H9 (cell line): Measurements from ENCODE around the gene CTPS2. TPM values are rescaled to one million over a fixed set of nuclear protein-coding genes. Genes with fewer than 3 reads are reported as not detected.

Experiments
- DNase-seq: peaks from one replicate; pipeline ENCODE4 v3.0.0-alpha.2; 2017
- H2AFZ ChIP-seq: one replicate; pipeline ENCODE4 v1.6.1; 2013; ENCODE audit warnings: mild to moderate bottlenecking, low read length, control low read depth, moderate library complexity
- H2AK5ac ChIP-seq: 2 replicates; pipeline ENCODE4 v1.6.1; 2013; ENCODE audit warnings: low read length, control low read depth, mixed read lengths; ENCODE audit not compliant: insufficient read length
- H2BK120ac ChIP-seq: one replicate; pipeline ENCODE4 v1.6.1; 2013; ENCODE audit warnings: low read depth, mild to moderate bottlenecking, low read length, control low read depth, inconsistent platforms; ENCODE audit not compliant: poor library complexity, severe bottlenecking
- H2BK12ac ChIP-seq: 2 replicates; pipeline ENCODE4 v1.6.1; 2013; ENCODE audit warnings: low read length, control low read depth, mixed read lengths, low read depth; ENCODE audit not compliant: insufficient read length
- H2BK15ac ChIP-seq: 2 replicates; pipeline ENCODE4 v1.6.1; 2013; ENCODE audit warnings: low read depth, low read length, control low read depth
- H2BK20ac ChIP-seq: one replicate; pipeline ENCODE4 v1.6.1; 2013; ENCODE audit warnings: low read depth, mild to moderate bottlenecking, low read length, control low read depth, inconsistent platforms; ENCODE audit not compliant: poor library complexity, severe bottlenecking
- H2BK5ac ChIP-seq: 2 replicates; pipeline ENCODE4 v1.6.1; 2013; ENCODE audit warnings: low read length, control low read depth, mixed read lengths; ENCODE audit not compliant: insufficient read length
- H3K14ac ChIP-seq: 2 replicates; pipeline ENCODE4 v1.6.1; 2013; ENCODE audit warnings: low read length, control low read depth; ENCODE audit not compliant: insufficient read depth
- H3K18ac ChIP-seq: 2 replicates; pipeline ENCODE4 v1.6.1; 2013; ENCODE audit warnings: low read depth, mild to moderate bottlenecking, mixed read lengths, low read length, control low read depth; ENCODE audit not compliant: insufficient read length
- H3K23ac ChIP-seq: 2 replicates; pipeline ENCODE4 v1.6.1; 2013; ENCODE audit warnings: low read length, control low read depth, mixed read lengths, low read depth; ENCODE audit not compliant: insufficient read length
- H3K23me2 ChIP-seq: 2 replicates; pipeline ENCODE4 v1.6.1; 2013; ENCODE audit warnings: low read depth, mild to moderate bottlenecking, mixed read lengths, low read length, control low read depth; ENCODE audit not compliant: insufficient read length, poor library complexity, severe bottlenecking
- H3K27ac ChIP-seq: 2 replicates; pipeline ENCODE4 v1.5.1; 2013; ENCODE audit warnings: low read length, control low read depth, mixed read lengths, low read depth; ENCODE audit not compliant: insufficient read length
- H3K27me3 ChIP-seq: 2 replicates; pipeline ENCODE4 v1.6.1; 2013; ENCODE audit warnings: low read length, control low read depth, inconsistent platforms; ENCODE audit not compliant: insufficient read depth
- H3K4ac ChIP-seq: 2 replicates; pipeline ENCODE4 v1.6.1; 2013; ENCODE audit warnings: low read depth, mild to moderate bottlenecking, control low read depth, inconsistent platforms, low read length, moderate library complexity
- H3K4me1 ChIP-seq: 2 replicates; pipeline ENCODE4 v1.6.1; 2013; ENCODE audit warnings: low read length, control low read depth, inconsistent platforms; ENCODE audit not compliant: insufficient read depth
- H3K4me2 ChIP-seq: 2 replicates; pipeline ENCODE4 v1.6.1; 2013; ENCODE audit warnings: low read length, control low read depth, mixed read lengths; ENCODE audit not compliant: insufficient read length, insufficient read depth
- H3K56ac ChIP-seq: 2 replicates; pipeline ENCODE4 v1.6.1; 2013; ENCODE audit warnings: low read depth, mild to moderate bottlenecking, mixed read lengths, low read length, control low read depth; ENCODE audit not compliant: insufficient read length
- H3K79me1 ChIP-seq: 2 replicates; pipeline ENCODE4 v1.6.1; 2013; ENCODE audit warnings: low read depth, mild to moderate bottlenecking, moderate library complexity, low read length, control low read depth, inconsistent platforms; ENCODE audit not compliant: insufficient read depth, poor library complexity, severe bottlenecking
- H3K79me2 ChIP-seq: 2 replicates; pipeline ENCODE4 v1.6.1; 2013; ENCODE audit warnings: low read length, control low read depth, inconsistent platforms; ENCODE audit not compliant: insufficient read depth
- H3K9ac ChIP-seq: 2 replicates; pipeline ENCODE4 v1.6.1; 2013; ENCODE audit warnings: low read length, control low read depth, mixed read lengths; ENCODE audit not compliant: insufficient read length; ENCODE audit errors: extremely low read depth
- H3K9me3 ChIP-seq: one replicate; pipeline ENCODE4 v1.6.1; 2013; ENCODE audit warnings: low read depth, low read length, inconsistent platforms; ENCODE audit not compliant: control insufficient read depth
- H3T11ph ChIP-seq: one replicate; pipeline ENCODE4 v1.6.1; 2013; ENCODE audit warnings: mild to moderate bottlenecking, low read length, control low read depth, inconsistent platforms
- H4K20me1 ChIP-seq: one replicate; pipeline ENCODE4 v1.6.1; 2013; ENCODE audit not compliant: control insufficient read depth, insufficient read length, insufficient read depth
- H4K5ac ChIP-seq: 2 replicates; pipeline ENCODE4 v1.6.1; 2013; ENCODE audit warnings: low read depth, mild to moderate bottlenecking, mixed read lengths, low read length, control low read depth; ENCODE audit not compliant: insufficient read length
- H4K8ac ChIP-seq: replicated peaks from 2 replicates; pipeline ENCODE4 v1.6.1; 2013; ENCODE audit warnings: low read length, control low read depth, mixed read lengths, low read depth; ENCODE audit not compliant: insufficient read length
- H4K91ac ChIP-seq: 2 replicates; pipeline ENCODE4 v1.6.1; 2013; ENCODE audit warnings: low read depth, mild to moderate bottlenecking, moderate library complexity, mixed read lengths, low read length, control low read depth; ENCODE audit not compliant: insufficient read length
- H3K27ac Mint-ChIP-seq, 3 experiments: 2 replicates in 2 of 3; 3 replicates in 1 of 3; pipeline ENCODE4 v1.8.0; 2020 to 2021; ENCODE audit warnings: mixed read lengths in 3 of 3, mild to moderate bottlenecking in 1 of 3, moderate library complexity in 1 of 3
- H3K27me3 Mint-ChIP-seq: 2 replicates; pipeline ENCODE4 v1.8.0; 2021; ENCODE audit warnings: low read depth, mild to moderate bottlenecking, moderate library complexity, mixed read lengths
- H3K36me3 Mint-ChIP-seq, 3 experiments: 2 replicates in 2 of 3; 3 replicates in 1 of 3; pipeline ENCODE4 v1.8.0; 2020 to 2021; ENCODE audit warnings: low read depth in 3 of 3, mixed read lengths in 3 of 3; ENCODE audit not compliant: insufficient read depth in 1 of 3
- H3K4me1 Mint-ChIP-seq, 2 experiments: 2 replicates each; pipeline ENCODE4 v1.8.0; 2020; ENCODE audit warnings: mixed read lengths in 2 of 2
- H3K4me3 Mint-ChIP-seq, 2 experiments: 2 replicates in 1 of 2; 3 replicates in 1 of 2; pipeline ENCODE4 v1.8.0; 2020 to 2021; ENCODE audit warnings: mild to moderate bottlenecking in 2 of 2, mixed read lengths in 2 of 2, moderate library complexity in 1 of 2
- H3K9me3 Mint-ChIP-seq, 2 experiments: 2 replicates in 1 of 2; 3 replicates in 1 of 2; pipeline ENCODE4 v1.8.0; 2020; ENCODE audit warnings: mild to moderate bottlenecking in 2 of 2, mixed read lengths in 2 of 2, moderate library complexity in 1 of 2
- CTCF ChIP-seq: fragments of 200-600 bp; sonication (generic); conservative IDR thresholded peaks from 3 replicates; pipeline ENCODE4 v1.8.0; 2021; ENCODE audit warnings: antibody characterized with exemption, mild to moderate bottlenecking
- WGBS: extraction: QIAGEN DNeasy Blood & Tissue Kit; methylation state at CpG from one replicate; pipeline ENCODE4 v1.1.7; 2013; ENCODE audit warnings: missing lambda C conversion rate, low lambda C conversion rate, mixed read lengths; ENCODE audit not compliant: insufficient read length; ENCODE audit errors: extremely low coverage; 5-methylcytosine and 5-hydroxymethylcytosine counted together
- total RNA-seq: library from RNA; stranded (reverse); gene quantifications from 2 replicates; pipeline ENCODE4 v1.2.1, GENCODE V29; 2021

The CTPS2 gene
- total RNA-seq, 1 experiment from 2014 or later = 69.7 TPM

DNA sequence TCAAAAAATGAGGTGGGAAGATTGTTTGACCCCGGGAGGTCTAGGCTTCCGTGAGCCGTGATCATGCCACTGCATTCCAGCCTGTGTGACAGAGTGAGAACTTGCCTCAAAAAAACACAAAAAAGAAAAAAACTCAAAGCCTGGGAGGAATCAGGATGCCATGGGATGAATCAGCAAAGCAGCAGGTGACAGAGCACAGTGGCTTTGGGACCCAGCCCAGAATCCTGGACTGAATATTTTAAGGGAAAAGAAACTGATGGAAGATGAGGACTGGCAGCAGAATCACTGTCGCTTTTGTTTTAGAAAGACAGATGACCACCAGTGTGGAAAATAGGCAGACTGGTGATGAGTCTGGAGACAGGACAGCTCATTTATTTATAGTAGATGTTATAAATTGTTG lies 45.9 kb downstream of the CTPS2 start:
- Mint-ChIP-seq H3K27me3 (no peaks in the 10 kb centered on the region), H3K9me3 (no peaks in the 10 kb centered on the region), H3K36me3 (peaks cover 53 to 86% (median 84%) of the 10 kb centered on the region in 3 experiments), H3K4me3 (no peak overlapping the region), H3K27ac (peak overlapping the region; percentile 45 to 95 (median 63); a peak in 6 of 7 replicates), H3K4me1 (peaks cover 19 to 35% of the 10 kb centered on the region in 2 experiments)
- no CpG with 5 or more reads among the region's 4 CpGs for WGBS
- DNase-seq = no peak
- Histone ChIP-seq H4K20me1 (no peaks in the 10 kb centered on the region), H3K14ac (no peak overlapping the region), H3K9ac (no peak overlapping the region), H3K4me1 (peaks cover 5% of the 10 kb centered on the region; the same call in 1 of the 2 replicates), H3T11ph (no peak overlapping the region), H3K23ac (no peak overlapping the region), H2BK12ac (no peak overlapping the region), H3K18ac (no peak overlapping the region), H2BK120ac (no peak overlapping the region), H2BK5ac (no peak overlapping the region), H2BK20ac (no peak overlapping the region), H4K5ac (no peak overlapping the region), H3K4me2 (no peak overlapping the region), H4K8ac (no peak overlapping the region), H4K91ac (no peak overlapping the region), H3K79me2 (no peaks in the 10 kb centered on the region), H2AFZ (no peak overlapping the region), H3K56ac (no peak overlapping the region), H3K27me3 (no peaks in the 10 kb centered on the region), H3K9me3 (no peaks in the 10 kb centered on the region), H2BK15ac (no peak overlapping the region), H3K27ac (no peak overlapping the region), H3K4ac (no peak overlapping the region), H2AK5ac (no peak overlapping the region), H3K23me2 (no peaks in the 10 kb centered on the region), H3K79me1 (no peaks in the 10 kb centered on the region)
- no peak for TF ChIP-seq CTCF
